H1 (cell line): ENCODE results near the gene TMEM120B. TPM values are rescaled to one million over a fixed set of nuclear protein-coding genes. Genes with fewer than 3 reads are reported as not detected.

Source experiments
- CTCF ChIA-PET: fragments of 300-600 bp; sonication (Branson Sonifier 250); formaldehyde crosslinking; loops from one replicate; lab custom pipeline; 2021; ENCODE audit not compliant: partially characterized antibody; lab: Charles Lee
- POLR2A ChIA-PET: fragments of 300-600 bp; sonication (Branson Sonifier 250); formaldehyde crosslinking; loops from one replicate; lab custom pipeline; 2021; ENCODE audit warnings: inconsistent platforms; ENCODE audit not compliant: partially characterized antibody; lab: Charles Lee
- DNase-seq, 2 experiments: peaks; one replicate each; pipeline versions ENCODE4 v3.0.0 to v3.0.0-alpha.2; 2010 to 2022; ENCODE audit warnings: low spot score in 2 of 2, low read depth in 1 of 2, mixed read lengths in 1 of 2
- FAIRE-seq: peaks from 2 replicates; lab custom pipeline; 2011; peaks lifted over from hg19 to GRCh38; lab: Jason Lieb, UNC
- H2AFZ ChIP-seq: 2 replicates; pipeline ENCODE4 v1.8.1; 2012; ENCODE audit warnings: low read length, inconsistent platforms
- H2AK5ac ChIP-seq: 2 replicates; pipeline ENCODE4 v1.6.1; 2013; ENCODE audit warnings: low read depth, low read length
- H2BK120ac ChIP-seq: replicated peaks from 2 replicates; pipeline ENCODE3; 2013; ENCODE audit warnings: low read depth, low read length, inconsistent platforms
- H2BK12ac ChIP-seq: 2 replicates; pipeline ENCODE4 v1.6.1; 2013; ENCODE audit warnings: low read depth, low read length
- H2BK15ac ChIP-seq: 2 replicates; pipeline ENCODE4 v1.6.1; 2013; ENCODE audit warnings: low read length
- H2BK20ac ChIP-seq: 2 replicates; pipeline ENCODE4 v1.6.1; 2013; ENCODE audit warnings: low read length
- H2BK5ac ChIP-seq: 2 replicates; pipeline ENCODE4 v1.6.1; 2013; ENCODE audit warnings: low read depth, low read length
- H3K14ac ChIP-seq: 2 replicates; pipeline ENCODE4 v1.6.1; 2013; ENCODE audit warnings: inconsistent platforms; ENCODE audit not compliant: insufficient read length
- H3K18ac ChIP-seq: 2 replicates; pipeline ENCODE4 v1.6.1; 2013; ENCODE audit warnings: low read length; ENCODE audit errors: extremely low read depth
- H3K23ac ChIP-seq: 2 replicates; pipeline ENCODE4 v1.6.1; 2013; ENCODE audit warnings: inconsistent platforms; ENCODE audit not compliant: insufficient read length
- H3K23me2 ChIP-seq: 2 replicates; pipeline ENCODE4 v1.6.1; 2013; ENCODE audit warnings: low read depth, low read length
- H3K27ac ChIP-seq: 2 replicates; pipeline ENCODE4 v1.6.1; 2011; ENCODE audit warnings: low read depth, low read length, inconsistent platforms
- H3K27me3 ChIP-seq, 4 experiments: replicated peaks in 1 of 4; 1 replicate in 1 of 4; 2 replicates in 3 of 4; pipeline versions ENCODE4 v1.6.1 to v1.8.1; 2011 to 2013; ENCODE audit warnings: low read length in 3 of 4, mild to moderate bottlenecking in 3 of 4, inconsistent platforms in 2 of 4, mixed read lengths in 2 of 4, moderate library complexity in 1 of 4; ENCODE audit not compliant: control insufficient read depth in 3 of 4, insufficient read depth in 3 of 4; ENCODE audit errors: extremely low read depth in 1 of 4
- H3K36me3 ChIP-seq, 4 experiments: 2 replicates each; pipeline versions ENCODE4 v1.6.1 to v1.8.1; 2011 to 2013; ENCODE audit warnings: mild to moderate bottlenecking in 4 of 4, low read length in 3 of 4, moderate library complexity in 2 of 4, control low read depth in 1 of 4, inconsistent platforms in 1 of 4; ENCODE audit not compliant: insufficient read depth in 4 of 4, control insufficient read depth in 2 of 4
- H3K4ac ChIP-seq: replicated peaks from 2 replicates; pipeline ENCODE3; 2013; ENCODE audit warnings: low read length, low read depth, mixed read lengths, inconsistent platforms; ENCODE audit not compliant: insufficient read length
- H3K4me1 ChIP-seq, 4 experiments: replicated peaks in 1 of 4; 1 replicate in 1 of 4; 2 replicates in 3 of 4; pipeline versions ENCODE4 v1.6.1 to v1.8.1; 2011 to 2013; ENCODE audit warnings: low read length in 3 of 4, inconsistent platforms in 2 of 4, mixed read lengths in 1 of 4; ENCODE audit not compliant: insufficient read depth in 4 of 4, control insufficient read depth in 3 of 4
- H3K4me2 ChIP-seq, 2 experiments: 2 replicates each; pipeline versions ENCODE4 v1.6.1 to v1.8.1; 2011 to 2013; ENCODE audit warnings: low read depth in 2 of 2, low read length in 2 of 2, control low read depth in 1 of 2, inconsistent platforms in 1 of 2, mild to moderate bottlenecking in 1 of 2; ENCODE audit not compliant: insufficient read depth in 1 of 2
- H3K4me3 ChIP-seq, 4 experiments: fragments of 200-600, 300-600 bp in 1 of 4; sonication (generic), shearing (Covaris generic), sonication (Bioruptor Twin) in 1 of 4; 2 replicates each; pipeline versions ENCODE4 v1.5.1 to v1.8.1; 2011 to 2016; ENCODE audit warnings: low read length in 4 of 4, low read depth in 3 of 4, control low read depth in 2 of 4, inconsistent platforms in 2 of 4, mild to moderate bottlenecking in 2 of 4, mixed read lengths in 1 of 4, moderate library complexity in 1 of 4; ENCODE audit not compliant: insufficient read depth in 2 of 4; ENCODE audit errors: extremely low read depth in 1 of 4
- H3K56ac ChIP-seq: replicated peaks from 2 replicates; pipeline ENCODE3; 2013; ENCODE audit warnings: low read depth, mild to moderate bottlenecking, mixed read lengths, low read length, inconsistent platforms; ENCODE audit not compliant: insufficient read length
- H3K79me1 ChIP-seq: 2 replicates; pipeline ENCODE4 v1.6.1; 2013; ENCODE audit warnings: low read depth, low read length, control low read depth
- H3K79me2 ChIP-seq, 2 experiments: 2 replicates each; pipeline versions ENCODE4 v1.6.1 to v1.8.1; 2012 to 2013; ENCODE audit warnings: low read length in 2 of 2, mild to moderate bottlenecking in 2 of 2, inconsistent platforms in 1 of 2; ENCODE audit not compliant: insufficient read depth in 2 of 2, control insufficient read depth in 1 of 2
- H3K9ac ChIP-seq, 4 experiments: replicated peaks in 1 of 4; 1 replicate in 1 of 4; 2 replicates in 3 of 4; pipeline versions ENCODE4 v1.6.1 to v1.8.1; 2011 to 2013; ENCODE audit warnings: low read depth in 3 of 4, low read length in 3 of 4, control low read depth in 2 of 4, mild to moderate bottlenecking in 2 of 4, moderate library complexity in 2 of 4, inconsistent platforms in 1 of 4; ENCODE audit errors: extremely low read depth in 1 of 4
- H3K9me3 ChIP-seq, 2 experiments: 2 replicates each; pipeline versions ENCODE4 v1.6.1 to v1.8.1; 2012 to 2013; ENCODE audit warnings: mild to moderate bottlenecking in 2 of 2, moderate library complexity in 2 of 2, control low read depth in 1 of 2, inconsistent platforms in 1 of 2, low read depth in 1 of 2, low read length in 1 of 2, mixed read lengths in 1 of 2; ENCODE audit not compliant: insufficient read depth in 2 of 2
- H4K20me1 ChIP-seq, 2 experiments: replicated peaks in 1 of 2; 2 replicates each; pipeline versions ENCODE3 to v1.8.1; 2011 to 2013; ENCODE audit warnings: inconsistent platforms in 2 of 2, low read length in 2 of 2, mild to moderate bottlenecking in 1 of 2; ENCODE audit not compliant: insufficient read depth in 2 of 2, control insufficient read depth in 1 of 2
- H4K5ac ChIP-seq: 2 replicates; pipeline ENCODE4 v1.6.1; 2013; ENCODE audit warnings: low read length, low read depth, mixed read lengths, inconsistent platforms; ENCODE audit not compliant: insufficient read length
- H4K8ac ChIP-seq: 2 replicates; pipeline ENCODE4 v1.8.0; 2013; ENCODE audit warnings: mild to moderate bottlenecking, moderate library complexity, low read length, inconsistent platforms; ENCODE audit not compliant: insufficient read depth; ENCODE audit errors: extremely low read depth
- H4K91ac ChIP-seq: replicated peaks from 2 replicates; pipeline ENCODE3; 2013; ENCODE audit warnings: low read length, mixed read lengths, inconsistent platforms; ENCODE audit not compliant: insufficient read length
- BACH1 ChIP-seq: IDR thresholded peaks from 2 replicates; pipeline ENCODE4 v1.6.1; 2012; ENCODE audit warnings: low read length, improper control_type of control experiment
- CBX8 ChIP-seq: fragments of 300-800, 300-1000 bp; sonication (generic); IDR thresholded peaks from 2 replicates; pipeline ENCODE4 v1.7.1; 2016; ENCODE audit warnings: low read depth, low read length, borderline replicate concordance
- CREB1 ChIP-seq: IDR thresholded peaks from 2 replicates; pipeline ENCODE4 v1.6.1; 2012; ENCODE audit warnings: inconsistent platforms
- HDAC2 ChIP-seq, 2 experiments: fragments of 300-600 bp in 1 of 2; sonication (generic) in 1 of 2; IDR thresholded peaks; 2 replicates each; pipeline ENCODE4 v1.6.1; 2011 to 2012; ENCODE audit warnings: low read depth in 2 of 2, low read length in 2 of 2, mild to moderate bottlenecking in 2 of 2, moderate library complexity in 2 of 2, borderline replicate concordance in 1 of 2, inconsistent platforms in 1 of 2
- MAFK ChIP-seq: IDR thresholded peaks from 2 replicates; pipeline ENCODE4 v1.6.1; 2012; ENCODE audit warnings: low read depth, mild to moderate bottlenecking, improper control_type of control experiment, low read length
- NRF1 ChIP-seq: IDR thresholded peaks from 2 replicates; pipeline ENCODE4 v1.6.1; 2011; ENCODE audit warnings: mild to moderate bottlenecking, low read depth, low read length, improper control_type of control experiment
- POLR2A ChIP-seq, 2 experiments: IDR thresholded peaks; 1 replicate in 1 of 2; 2 replicates in 1 of 2; pipeline ENCODE4 v1.6.1; 2011; ENCODE audit warnings: low read depth in 2 of 2, low read length in 2 of 2, mild to moderate bottlenecking in 2 of 2; ENCODE audit errors: control extremely low read depth in 1 of 2
- POLR2AphosphoS5 ChIP-seq: IDR thresholded peaks from 2 replicates; pipeline ENCODE4 v1.6.1; 2011; ENCODE audit warnings: low read depth, low read length
- SAP30 ChIP-seq: fragments of 300-600 bp; sonication (generic); IDR thresholded peaks from 2 replicates; pipeline ENCODE4 v1.7.1; 2012; ENCODE audit warnings: low read length, moderate library complexity, mild to moderate bottlenecking, inconsistent platforms; ENCODE audit not compliant: insufficient read depth, insufficient replicate concordance
- SIN3A ChIP-seq, 2 experiments: IDR thresholded peaks in 1 of 2; conservative IDR thresholded peaks in 1 of 2; 2 replicates each; pipeline ENCODE4 v1.6.1; 2011 to 2012; ENCODE audit warnings: low read length in 2 of 2, improper control_type of control experiment in 1 of 2, low read depth in 1 of 2, mild to moderate bottlenecking in 1 of 2
- SP4 ChIP-seq: IDR thresholded peaks from 2 replicates; pipeline ENCODE4 v1.6.1; 2012; ENCODE audit warnings: low read length, inconsistent platforms
- TBP ChIP-seq: IDR thresholded peaks from 2 replicates; pipeline ENCODE4 v1.6.1; 2011; ENCODE audit warnings: low read depth, low read length, improper control_type of control experiment
- WGBS, 2 experiments: shearing (Covaris generic) in 1 of 2; methylation state at CpG; one replicate each; pipeline versions ENCODE4 v1.1.6 to v1.1.7; 2013 to 2015; ENCODE audit warnings: low lambda C conversion rate in 2 of 2, mixed read lengths in 2 of 2, inconsistent platforms in 1 of 2, low coverage in 1 of 2, missing lambda C conversion rate in 1 of 2; ENCODE audit not compliant: insufficient replicate concordance in 2 of 2, insufficient coverage in 1 of 2, insufficient read length in 1 of 2; ENCODE audit errors: extremely low coverage in 1 of 2, missing lambda C conversion rate in 1 of 2; 5-methylcytosine and 5-hydroxymethylcytosine counted together
- polyA plus RNA-seq, 7 experiments: library from polyadenylated mRNA; depleted of rRNA in 3 of 7; stranded (reverse) in 5 of 7; unstranded in 2 of 7; fragments of >200 nt in 5 of 7; fragments of 200-250 nt in 2 of 7; gene quantifications; 1 replicate in 5 of 7; 2 replicates in 1 of 7; 4 replicates in 1 of 7; pipeline versions ENCODE4 v1.2.1 to v1.2.3, GENCODE V29; 2011 to 2013; ENCODE audit warnings: missing spikeins in 2 of 7, mixed read lengths in 2 of 7
- total RNA-seq: library from RNA; stranded (reverse); fragmentation: NEBNext Ultra II Directional; extraction: Animal tissue kit (Norgen Biotek cat#: 25700); gene quantifications from 2 replicates; pipeline ENCODE4 v1.2.1, GENCODE V29; 2021

TMEM120B gene
- total and polyA plus RNA-seq, 2 of the 8 experiments (the other 6 are each of a cell fraction or from before 2014, with no cell fraction given) = 22.0 to 29.1 TPM

DNA sequence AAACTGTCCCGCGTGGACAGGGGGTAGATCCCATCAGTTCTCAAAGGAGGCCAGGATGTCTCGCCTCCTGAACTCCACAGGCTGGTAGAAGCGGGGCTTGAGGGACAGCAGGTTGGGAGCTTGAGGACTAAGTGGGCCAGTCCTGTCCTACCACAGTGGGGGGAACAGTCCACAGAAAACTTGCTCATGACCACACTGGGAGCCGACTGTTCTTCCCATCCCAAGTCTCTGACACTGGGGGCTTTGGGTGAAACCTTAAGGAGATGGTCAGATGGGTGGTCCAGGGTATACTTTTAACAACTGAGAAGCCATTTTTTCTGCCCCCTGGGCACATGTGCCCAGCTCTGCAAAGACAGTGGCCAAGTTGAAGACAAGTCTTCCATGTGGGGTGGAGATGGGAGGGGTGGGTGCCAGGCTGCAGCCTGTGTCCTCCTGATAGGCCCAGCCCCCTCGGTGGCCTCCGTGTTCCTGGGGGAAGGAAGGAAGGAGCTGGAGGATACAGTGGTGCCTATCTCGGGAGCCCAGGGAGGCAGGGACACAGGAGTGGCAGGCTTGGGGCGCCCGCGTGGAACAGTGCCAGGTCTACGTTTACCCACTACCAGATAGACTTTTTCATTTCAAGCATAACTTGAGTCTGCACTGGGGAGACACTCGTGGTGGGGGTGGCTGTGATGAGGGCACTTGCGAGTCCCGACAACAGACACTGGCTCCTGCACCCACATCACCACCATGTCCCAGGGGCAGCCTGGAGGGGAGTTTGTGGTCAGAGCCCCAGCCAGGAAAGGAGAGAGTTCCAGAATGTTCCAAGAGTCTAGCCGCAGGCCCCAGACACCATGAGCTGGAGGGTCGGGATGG is 66.2 kb downstream of the TMEM120B start:
- no peak overlapping the region for H2BK12ac ChIP-seq
- no peak overlapping the region for H2BK15ac ChIP-seq
- no peak overlapping the region for H3K4me2 ChIP-seq
- no peak overlapping the region for H4K5ac ChIP-seq
- H3K4ac ChIP-seq = no peak overlapping the region
- no peak overlapping the region for H2BK20ac ChIP-seq
- H3K23ac ChIP-seq = no peak overlapping the region
- TF ChIP-seq SAP30 (no peak), POLR2AphosphoS5 (peak; percentile 51; the same call in 1 of the 2 replicates), SP4 (no peak), MAFK (no peak), HDAC2 (IDR thresholded peaks at IDR 0.05; ENCODE audit: borderline replicate concordance in 1 of 2, low read depth in 2 of 2, low read length in 2 of 2) (no peak), NRF1 (no peak), BACH1 (no peak), POLR2A (IDR thresholded peaks at IDR 0.05; ENCODE audit: control extremely low read depth in 1 of 2, low read depth in 2 of 2, low read length in 2 of 2) (peak; percentile 16 to 28; a peak in 2 of 3 replicates), CBX8 (no peak), SIN3A (conservative IDR thresholded peaks at IDR 0.05 in 1 of 2, IDR thresholded peaks at IDR 0.05 in 1 of 2; ENCODE audit: low read depth in 1 of 2, low read length in 2 of 2) (no peak), CREB1 (no peak), TBP (no peak)
- H2AFZ ChIP-seq = no peak overlapping the region
- no peak overlapping the region for H4K91ac ChIP-seq
- no peak overlapping the region for H2BK5ac ChIP-seq
- H3K9me3 ChIP-seq = no peaks in the 10 kb centered on the region
- FAIRE-seq (no peak), DNase-seq (no peak)
- no peak overlapping the region for H3K56ac ChIP-seq
- H3K4me1 ChIP-seq = peaks cover 0 to 18% (median 14%) of the 10 kb centered on the region in 4 experiments; a peak in 6 of 7 replicates
- no peaks in the 10 kb centered on the region; the same call in none of the 2 replicates for H3K79me1 ChIP-seq
- H3K27ac ChIP-seq = no peak overlapping the region
- no peaks in the 10 kb centered on the region for H3K79me2 ChIP-seq
- H4K8ac ChIP-seq = no peak overlapping the region; the same call in 1 of the 2 replicates
- ChIA-PET POLR2A (interaction anchor here (0.9 to 34.9 kb wide), 4 partner anchors 12 to 110 kb away, joined by 3 to 958 read pairs (median 3); partner anchors contain the start of genes PSMD9, RHOF and SETD1B), CTCF (interaction anchor here (0.9 to 18.5 kb wide), 7 partner anchors 10 to 81 kb away, joined by 3 to 335 read pairs (median 3); partner anchors contain the start of genes RHOF and TMEM120B)
- H3K27me3 ChIP-seq = no peaks in the 10 kb centered on the region
- 93% methylated on average over 17 of the region's 17 CpGs; no CpG with 5 or more reads in 1 of the 2 experiments for WGBS, 2 experiments
- H3K23me2 ChIP-seq = no peaks in the 10 kb centered on the region
- H2AK5ac ChIP-seq = no peak overlapping the region
- no peak overlapping the region for H3K18ac ChIP-seq
- H2BK120ac ChIP-seq = no peak overlapping the region
- H4K20me1 ChIP-seq = peaks cover 5 to 12% of the 10 kb centered on the region in 2 experiments
- no peak overlapping the region for H3K14ac ChIP-seq
- H3K36me3 ChIP-seq = peaks cover 0 to 6% (median 5%) of the 10 kb centered on the region in 4 experiments; a peak in 4 of 8 replicates
- H3K9ac ChIP-seq = no peak overlapping the region
- no peak overlapping the region for H3K4me3 ChIP-seq
